Testis (tissue), 3 donors: Measurements from ENCODE around the gene TIMP2. TPM values are rescaled to one million over a fixed set of nuclear protein-coding genes. Genes with fewer than 3 reads are reported as not detected.

Source experiments
- DNase-seq: peaks from one replicate; pipeline ENCODE4 v3.0.0-alpha.2; 2019
- H3K27ac ChIP-seq, 2 donors: fragments of 200-600 bp; sonication (generic); one replicate each; pipeline ENCODE4 v1.5.1; 2019
- H3K27me3 ChIP-seq: fragments of 200-600 bp; sonication (generic); one replicate; pipeline ENCODE4 v1.5.1; 2019
- H3K36me3 ChIP-seq: fragments of 200-600 bp; sonication (generic); one replicate; pipeline ENCODE4 v1.5.1; 2017; ENCODE audit warnings: low read depth; ENCODE audit errors: missing control alignments
- H3K4me1 ChIP-seq: fragments of 200-600 bp; sonication (generic); one replicate; pipeline ENCODE4 v1.5.1; 2019
- H3K4me3 ChIP-seq, 2 donors: fragments of 200-600 bp; sonication (generic); one replicate each; pipeline ENCODE4 v1.5.1; 2017 to 2019
- H3K9me3 ChIP-seq: fragments of 200-600 bp; sonication (generic); one replicate; pipeline ENCODE4 v1.5.1; 2017
- POLR2A ChIP-seq: fragments of 450-650 bp; IDR thresholded peaks from one replicate; pipeline ENCODE4 v1.6.1; 2017; ENCODE audit warnings: antibody characterized with exemption, mild to moderate bottlenecking, moderate library complexity
- WGBS, 2 donors: methylation state at CpG; one replicate each; pipeline ENCODE4 v1.1.5; 2018; 5-methylcytosine and 5-hydroxymethylcytosine counted together
- intact Hi-C: fragments of 100-400 bp; cut with DNase I; formaldehyde crosslinking; loops from one replicate; pipeline ENCODE4 v1.15.1; 2023; ENCODE audit warnings: low total_unique reads
- polyA plus RNA-seq: library from polyadenylated mRNA; stranded (reverse); fragments of 350-450 nt; fragmentation: Illumina TruSeq; extraction: RNeasy Lipid Tissue Mini Kit (QIAGEN cat#74804); gene quantifications from one replicate; pipeline ENCODE4 v1.2.3, GENCODE V29; 2014; ENCODE audit warnings: low read depth, low replicate concordance; ENCODE audit not compliant: insufficient read depth
- total RNA-seq, 2 donors: library from RNA; depleted of rRNA; stranded (reverse); fragments of >200 nt; gene quantifications; one replicate each; pipeline ENCODE4 v1.2.3, GENCODE V29; 2016
- TF ChIP-seq, protein P1 (sequence below), 3 experiments: fragments of 450-650 bp in 2 of 3; fragments of 200-600 bp in 1 of 3; sonication (generic) in 1 of 3; IDR thresholded peaks; one replicate each; pipeline ENCODE4 v1.5.1; 2016 to 2019; ENCODE audit warnings: antibody characterized with exemption in 3 of 3, mild to moderate bottlenecking in 2 of 3, moderate library complexity in 1 of 3

The TIMP2 gene
- total and polyA plus RNA-seq, 3 donors from 2014 or later: 262 to 482 (median 465) TPM

DNA sequence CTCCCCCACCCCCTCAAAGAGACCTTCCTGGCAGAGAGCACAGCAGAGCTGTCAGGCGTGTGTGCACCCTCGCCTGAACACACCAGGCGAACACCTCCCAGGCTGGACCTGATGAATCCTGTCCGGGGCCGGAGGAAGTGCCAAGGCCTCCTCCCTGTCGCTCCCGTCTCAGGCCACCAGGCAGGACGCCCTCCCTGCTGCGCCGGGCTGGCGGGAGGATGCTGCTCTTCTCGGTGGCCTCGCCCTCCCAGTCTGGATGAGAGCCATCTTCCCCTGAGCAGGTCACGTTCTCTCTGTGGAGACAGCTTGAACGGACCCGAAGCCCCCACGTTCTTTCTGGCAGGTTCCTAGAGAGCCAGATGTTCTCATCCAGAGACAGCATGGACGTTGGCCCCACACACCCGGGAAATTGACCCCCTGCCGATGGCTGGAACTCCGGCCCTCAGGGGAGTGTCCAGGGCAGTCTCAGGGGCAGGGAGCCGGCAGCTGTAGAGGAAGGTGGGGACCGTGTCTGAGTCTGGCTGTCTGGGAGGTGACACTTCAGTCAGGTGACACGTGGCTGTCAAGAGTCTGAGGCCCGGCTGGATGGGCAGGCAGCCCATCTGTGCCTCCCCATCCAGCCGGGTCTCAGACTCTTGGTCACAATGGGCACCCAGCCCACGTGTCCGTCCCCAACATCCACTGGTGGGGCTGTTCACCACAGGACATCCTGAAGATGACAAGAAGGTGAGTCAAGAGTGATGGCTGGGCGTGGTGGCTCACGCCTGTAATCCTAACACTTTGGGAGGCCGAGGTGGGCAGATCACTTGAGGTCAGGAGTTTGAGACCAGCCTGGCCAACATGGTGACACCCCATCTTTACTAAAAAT, 5.0 kb upstream of the TIMP2 start:
- Histone ChIP-seq H3K27ac (peak overlapping the region in 1 of 2 donors; percentile 6), H3K4me1 (peaks cover 20% of the 10 kb centered on the region), H3K9me3 (no peaks in the 10 kb centered on the region), H3K27me3 (no peaks in the 10 kb centered on the region), H3K36me3 (no peaks in the 10 kb centered on the region), H3K4me3 (no peak overlapping the region)
- TF ChIP-seq, protein P1, sequence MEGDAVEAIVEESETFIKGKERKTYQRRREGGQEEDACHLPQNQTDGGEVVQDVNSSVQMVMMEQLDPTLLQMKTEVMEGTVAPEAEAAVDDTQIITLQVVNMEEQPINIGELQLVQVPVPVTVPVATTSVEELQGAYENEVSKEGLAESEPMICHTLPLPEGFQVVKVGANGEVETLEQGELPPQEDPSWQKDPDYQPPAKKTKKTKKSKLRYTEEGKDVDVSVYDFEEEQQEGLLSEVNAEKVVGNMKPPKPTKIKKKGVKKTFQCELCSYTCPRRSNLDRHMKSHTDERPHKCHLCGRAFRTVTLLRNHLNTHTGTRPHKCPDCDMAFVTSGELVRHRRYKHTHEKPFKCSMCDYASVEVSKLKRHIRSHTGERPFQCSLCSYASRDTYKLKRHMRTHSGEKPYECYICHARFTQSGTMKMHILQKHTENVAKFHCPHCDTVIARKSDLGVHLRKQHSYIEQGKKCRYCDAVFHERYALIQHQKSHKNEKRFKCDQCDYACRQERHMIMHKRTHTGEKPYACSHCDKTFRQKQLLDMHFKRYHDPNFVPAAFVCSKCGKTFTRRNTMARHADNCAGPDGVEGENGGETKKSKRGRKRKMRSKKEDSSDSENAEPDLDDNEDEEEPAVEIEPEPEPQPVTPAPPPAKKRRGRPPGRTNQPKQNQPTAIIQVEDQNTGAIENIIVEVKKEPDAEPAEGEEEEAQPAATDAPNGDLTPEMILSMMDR (IDR thresholded peaks at IDR 0.05): no peak
- TF ChIP-seq POLR2A: no peak
- 73 to 86% methylated on average over 3 to 31 of the region's 31 CpGs for WGBS, 2 donors
- DNase-seq: peak; percentile 43
- intact Hi-C loops: no loop called here

DNA sequence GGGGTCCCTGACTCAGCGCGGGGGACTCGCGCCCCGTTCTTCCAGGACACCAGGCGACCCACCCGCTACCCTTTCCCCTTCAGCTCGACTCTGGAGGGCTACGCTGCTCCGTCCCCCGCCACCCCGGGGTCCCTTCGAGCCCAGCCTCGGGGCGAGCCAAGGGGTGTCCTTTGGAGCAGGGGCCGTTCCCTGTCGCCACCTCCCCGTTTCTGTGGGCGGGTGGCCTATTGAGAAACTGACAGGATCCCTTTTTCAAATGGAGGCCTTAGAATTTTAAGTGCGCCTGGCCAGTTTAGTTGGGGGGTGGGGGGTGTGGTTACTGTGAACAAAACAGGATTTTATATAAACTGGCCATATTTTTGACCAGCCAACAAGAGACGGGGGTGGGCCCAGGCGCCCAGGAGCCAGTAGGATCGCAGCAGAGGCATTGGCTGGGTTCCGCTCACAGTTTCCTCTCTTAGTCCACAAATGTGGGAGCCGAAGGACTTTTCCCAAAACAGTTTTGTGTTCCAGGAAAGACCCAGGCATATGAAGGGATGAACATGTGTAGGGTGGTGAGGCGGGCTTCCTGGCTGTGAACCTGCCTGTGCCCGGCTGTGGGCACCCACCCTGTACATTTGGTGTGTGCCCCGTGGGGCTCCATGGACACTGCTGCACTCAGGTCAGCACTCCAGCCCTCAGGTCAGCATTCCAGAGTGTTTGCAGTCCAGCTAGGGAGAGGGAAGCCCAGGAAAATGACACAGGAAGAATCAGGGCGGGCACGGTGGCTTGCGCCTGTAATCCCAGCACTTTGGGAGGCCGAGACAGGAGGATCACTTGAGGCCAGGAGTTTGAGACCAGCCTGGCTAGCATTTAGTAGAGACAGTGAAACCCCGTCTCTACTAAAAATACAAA, 722 bp upstream of the TIMP2 start:
- peak overlapping the region; percentile 93 to 98 for H3K27ac ChIP-seq
- peak overlapping the region; percentile 70 to 79 for H3K4me3 ChIP-seq
- peaks cover 35% of the 10 kb centered on the region for H3K4me1 ChIP-seq
- TF ChIP-seq, protein P1 (IDR thresholded peaks at IDR 0.05): no peak
- no peak for TF ChIP-seq POLR2A
- H3K9me3 ChIP-seq: no peaks in the 10 kb centered on the region
- H3K27me3 ChIP-seq: no peaks in the 10 kb centered on the region
- peak; percentile 90 for DNase-seq
- no peaks in the 10 kb centered on the region for H3K36me3 ChIP-seq
- 5 to 11% methylated on average over 27 to 33 of the region's 33 CpGs for WGBS, 2 donors
- intact Hi-C loops: no loop called here

DNA sequence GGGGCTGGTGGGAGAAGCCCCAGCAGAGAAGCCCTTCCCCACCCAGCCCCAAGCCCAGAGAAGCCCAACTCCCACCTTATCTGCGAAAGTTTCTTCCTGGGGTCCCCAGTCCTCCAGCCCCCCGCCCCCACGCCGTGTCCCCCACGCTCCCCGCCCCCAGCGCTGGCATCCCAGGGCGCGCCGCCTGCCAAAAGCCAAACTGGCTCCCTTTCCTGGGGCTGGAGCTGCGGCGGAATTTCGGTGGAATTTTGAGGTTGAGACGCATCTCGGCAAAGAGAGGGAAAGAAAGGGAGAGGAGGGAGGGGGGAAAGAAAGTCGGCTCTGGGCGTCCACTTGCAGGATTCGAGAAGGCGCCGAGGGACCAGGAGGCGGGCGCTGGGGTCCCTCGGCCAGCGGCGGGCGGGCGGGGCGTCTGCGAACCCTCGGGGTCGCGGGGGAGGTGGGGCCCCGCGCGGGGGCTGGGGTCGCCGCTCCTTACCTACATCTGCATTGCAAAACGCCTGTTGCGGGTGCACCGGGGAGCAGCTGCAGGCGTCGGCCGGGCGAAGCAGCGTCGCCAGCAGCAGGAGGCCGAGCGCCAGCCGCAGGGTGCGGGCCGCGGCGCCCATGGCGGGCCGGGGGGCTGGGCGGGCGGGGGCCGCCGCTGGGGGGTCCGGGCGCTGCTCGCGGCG, 571 bp downstream of the TIMP2 start:
- no peaks in the 10 kb centered on the region for H3K27me3 ChIP-seq
- no peaks in the 10 kb centered on the region for H3K9me3 ChIP-seq
- no peaks in the 10 kb centered on the region for H3K36me3 ChIP-seq
- peak overlapping the region; percentile 70 to 89 for H3K4me3 ChIP-seq
- intact Hi-C loops: loop anchor here (5.0 kb wide), 1 partner anchor 42 kb away; no protein-coding TSS in a partner anchor
- 0 to 1% methylated on average over 18 to 25 of the region's 64 CpGs for WGBS, 2 donors
- DNase-seq: no peak
- peaks cover 48% of the 10 kb centered on the region for H3K4me1 ChIP-seq
- no peak for TF ChIP-seq POLR2A
- TF ChIP-seq, protein P1 (IDR thresholded peaks at IDR 0.05): no peak
- peak overlapping the region; percentile 89 to 98 for H3K27ac ChIP-seq

DNA sequence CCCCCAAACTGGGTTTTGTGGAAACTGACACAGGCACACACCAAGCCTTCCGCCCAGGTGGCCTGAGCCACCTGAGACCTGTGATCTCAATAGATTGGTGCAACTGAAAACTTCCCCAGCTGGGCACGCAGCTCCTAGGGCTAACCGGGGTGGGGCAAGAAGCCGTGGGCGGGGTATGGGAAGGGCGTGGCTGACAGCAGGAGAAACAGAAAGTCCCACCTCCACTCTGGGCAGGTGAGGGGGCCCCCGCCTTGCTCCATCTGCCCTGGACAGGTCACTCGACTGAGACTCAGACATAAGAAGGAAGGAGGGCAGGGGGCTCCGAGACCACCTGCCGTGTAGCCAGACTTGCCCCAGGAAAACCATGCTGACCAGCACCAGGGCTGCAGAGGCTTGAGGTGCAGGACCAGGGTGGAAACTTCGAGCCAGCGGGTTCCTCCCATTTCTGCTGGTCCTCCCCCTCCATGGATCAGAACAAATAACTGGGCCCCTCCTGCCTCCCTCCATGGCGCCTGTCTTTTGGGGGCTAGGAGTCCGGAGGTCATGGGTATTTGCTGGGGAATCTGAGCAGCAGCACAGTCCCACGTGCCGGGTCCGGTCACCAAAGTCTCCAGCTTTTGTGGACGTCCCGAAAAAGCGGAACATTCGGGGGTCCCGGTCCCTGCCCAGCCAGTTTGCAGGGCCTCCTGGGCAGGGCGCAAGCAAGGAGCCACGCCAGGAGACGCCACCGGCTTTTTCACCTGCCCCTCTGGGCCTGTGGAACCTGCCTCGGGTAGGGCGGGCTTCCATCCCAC, 1.3 kb downstream of the TIMP2 start:
- 1 to 4% methylated on average over 19 to 22 of the region's 28 CpGs for WGBS, 2 donors
- peak; percentile 86 for DNase-seq
- H3K4me3 ChIP-seq: peak overlapping the region; percentile 70 to 89
- intact Hi-C loops: loop anchor here (5.0 kb wide), 1 partner anchor 42 kb away; no protein-coding TSS in a partner anchor
- H3K4me1 ChIP-seq: peaks cover 55% of the 10 kb centered on the region
- H3K9me3 ChIP-seq: no peaks in the 10 kb centered on the region
- no peaks in the 10 kb centered on the region for H3K27me3 ChIP-seq
- H3K36me3 ChIP-seq: no peaks in the 10 kb centered on the region
- TF ChIP-seq, protein P1 (IDR thresholded peaks at IDR 0.05): no peak
- no peak for TF ChIP-seq POLR2A
- peak overlapping the region; percentile 89 to 98 for H3K27ac ChIP-seq
